Esophagus squamous epithelium (tissue), 5 donors: ENCODE results near the gene PRR3. TPM values are rescaled to one million over a fixed set of nuclear protein-coding genes. Genes with fewer than 3 reads are reported as not detected.
A peak's percentile ranks its signal among the peaks of the same experiment; 100 is the strongest.

Source experiments
- DNase-seq: peaks from one replicate; lab custom pipeline; 2025; lab: John Stamatoyannopoulos, UW
- H3K27ac ChIP-seq, 4 donors: fragments of 200-600 bp; sonication (generic); one replicate each; pipeline ENCODE4 v1.5.1; 2016 to 2019; ENCODE audit warnings: mild to moderate bottlenecking in 1 of 4
- H3K27me3 ChIP-seq, 4 donors: fragments of 200-600 bp; sonication (generic); 1 replicate in 3 of 4; 2 replicates in 1 of 4; pipeline versions ENCODE4 v1.5.1 to v1.6.0; 2017 to 2021; ENCODE audit warnings: antibody characterized with exemption in 1 of 4
- H3K36me3 ChIP-seq, 3 donors: fragments of 200-600 bp; sonication (generic); one replicate each; pipeline ENCODE4 v1.5.1; 2016 to 2019
- H3K4me1 ChIP-seq, 3 donors: fragments of 200-600 bp; sonication (generic); one replicate each; pipeline ENCODE4 v1.5.1; 2017 to 2019
- H3K4me3 ChIP-seq, 4 donors: fragments of 200-600 bp; sonication (generic); 1 replicate in 3 of 4; 2 replicates in 1 of 4; pipeline ENCODE4 v1.5.1; 2016 to 2019; ENCODE audit warnings: mild to moderate bottlenecking in 2 of 4, moderate library complexity in 1 of 4
- H3K9me3 ChIP-seq, 3 donors: fragments of 200-600 bp; sonication (generic); one replicate each; pipeline ENCODE4 v1.5.1; 2016 to 2019
- POLR2A ChIP-seq, 4 donors: fragments of 450-650 bp; IDR thresholded peaks; one replicate each; pipeline ENCODE4 v1.6.1; 2017; ENCODE audit warnings: antibody characterized with exemption in 4 of 4, mild to moderate bottlenecking in 4 of 4, moderate library complexity in 3 of 4
- WGBS, 2 donors: methylation state at CpG; one replicate each; pipeline ENCODE4 v1.1.5; 2018; 5-methylcytosine and 5-hydroxymethylcytosine counted together
- intact Hi-C: fragments of 100-400 bp; cut with DNase I; formaldehyde crosslinking; loops from one replicate; pipeline ENCODE4 v1.15.0; 2022
- total RNA-seq, 4 donors: library from RNA; depleted of rRNA; stranded (reverse); fragments of >200 nt; gene quantifications; one replicate each; pipeline ENCODE4 v1.1.0, GENCODE V29; 2016
- TF ChIP-seq, protein P1 (sequence below), 6 experiments: fragments of 450-650 bp in 4 of 6; fragments of 200-600 bp in 2 of 6; sonication (generic) in 2 of 6; IDR thresholded peaks; one replicate each; pipeline ENCODE4 v1.5.1; 2016 to 2019; ENCODE audit warnings: antibody characterized with exemption in 6 of 6, mild to moderate bottlenecking in 4 of 6, moderate library complexity in 4 of 6
- donor health status: DM: yes; HTN: yes; CAD: no.

Gene PRR3
- total RNA-seq, 4 donors from 2014 or later, result 3.2 to 11.6 (median 5.8) TPM

DNA sequence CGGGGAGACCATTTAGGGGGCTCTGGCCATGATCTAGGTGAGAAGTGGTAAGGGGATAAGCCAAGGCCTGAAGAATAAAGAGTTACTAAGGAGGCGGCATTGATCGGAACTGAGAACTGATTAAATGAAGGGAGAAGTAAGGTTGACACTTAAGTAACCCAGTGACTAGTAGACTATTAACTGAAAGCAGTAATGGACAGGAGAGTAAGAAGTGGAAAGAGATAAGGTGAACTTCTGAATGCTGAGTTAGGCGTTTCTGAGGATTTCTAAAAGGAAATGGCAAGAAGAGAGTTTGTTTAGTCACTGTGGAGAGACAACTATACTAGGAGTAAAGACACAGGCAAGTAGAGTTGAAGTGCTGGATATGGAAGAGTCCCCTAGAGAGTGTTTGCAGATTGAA, 16.0 kb downstream of the PRR3 start:
- peaks cover 5 to 28% (median 8%) of the 10 kb centered on the region in 3 donors for H3K36me3 ChIP-seq
- no peak for DNase-seq
- no peaks in the 10 kb centered on the region for H3K9me3 ChIP-seq
- no peak overlapping the region for H3K4me3 ChIP-seq
- 55 to 57% methylated on average over 4 of the region's 4 CpGs for WGBS, 2 donors
- TF ChIP-seq, protein P1, sequence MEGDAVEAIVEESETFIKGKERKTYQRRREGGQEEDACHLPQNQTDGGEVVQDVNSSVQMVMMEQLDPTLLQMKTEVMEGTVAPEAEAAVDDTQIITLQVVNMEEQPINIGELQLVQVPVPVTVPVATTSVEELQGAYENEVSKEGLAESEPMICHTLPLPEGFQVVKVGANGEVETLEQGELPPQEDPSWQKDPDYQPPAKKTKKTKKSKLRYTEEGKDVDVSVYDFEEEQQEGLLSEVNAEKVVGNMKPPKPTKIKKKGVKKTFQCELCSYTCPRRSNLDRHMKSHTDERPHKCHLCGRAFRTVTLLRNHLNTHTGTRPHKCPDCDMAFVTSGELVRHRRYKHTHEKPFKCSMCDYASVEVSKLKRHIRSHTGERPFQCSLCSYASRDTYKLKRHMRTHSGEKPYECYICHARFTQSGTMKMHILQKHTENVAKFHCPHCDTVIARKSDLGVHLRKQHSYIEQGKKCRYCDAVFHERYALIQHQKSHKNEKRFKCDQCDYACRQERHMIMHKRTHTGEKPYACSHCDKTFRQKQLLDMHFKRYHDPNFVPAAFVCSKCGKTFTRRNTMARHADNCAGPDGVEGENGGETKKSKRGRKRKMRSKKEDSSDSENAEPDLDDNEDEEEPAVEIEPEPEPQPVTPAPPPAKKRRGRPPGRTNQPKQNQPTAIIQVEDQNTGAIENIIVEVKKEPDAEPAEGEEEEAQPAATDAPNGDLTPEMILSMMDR (IDR thresholded peaks at IDR 0.05), result no peak
- no peak for TF ChIP-seq POLR2A (IDR thresholded peaks at IDR 0.05)
- peaks cover 18 to 66% (median 24%) of the 10 kb centered on the region in 3 donors for H3K4me1 ChIP-seq
- H3K27ac ChIP-seq, result peak overlapping the region in 1 of 4 donors; percentile 95
- no peaks in the 10 kb centered on the region for H3K27me3 ChIP-seq
- intact Hi-C loops, result no loop called here

DNA sequence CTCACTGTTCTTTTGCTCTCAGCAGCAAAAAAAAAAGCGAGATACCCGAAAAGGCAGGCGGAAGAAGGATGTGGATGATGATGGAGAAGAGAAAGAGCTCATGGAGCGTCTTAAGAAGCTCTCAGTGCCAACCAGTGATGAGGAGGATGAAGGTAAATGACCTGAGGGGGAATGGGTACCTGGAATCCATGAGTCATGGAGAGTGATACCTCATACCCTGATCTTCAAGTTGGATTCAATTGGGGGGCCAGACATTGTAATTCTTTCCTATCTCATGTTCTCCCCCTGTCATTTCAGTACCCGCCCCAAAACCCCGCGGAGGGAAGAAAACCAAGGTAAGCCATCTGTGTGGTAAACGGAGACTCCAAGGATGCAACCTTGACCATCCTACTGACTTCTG, 21.0 kb downstream of the PRR3 start:
- peaks cover 5 to 28% (median 7%) of the 10 kb centered on the region in 3 donors for H3K4me1 ChIP-seq
- no peak for DNase-seq
- 85 to 95% methylated on average over 5 to 8 of the region's 8 CpGs for WGBS, 2 donors
- H3K36me3 ChIP-seq, result peaks cover 32 to 77% (median 52%) of the 10 kb centered on the region in 3 donors
- H3K27me3 ChIP-seq, result no peaks in the 10 kb centered on the region
- no peak overlapping the region for H3K4me3 ChIP-seq
- intact Hi-C loops, result no loop called here
- H3K9me3 ChIP-seq, result no peaks in the 10 kb centered on the region
- TF ChIP-seq, protein P1 (IDR thresholded peaks at IDR 0.05), result no peak
- no peak for TF ChIP-seq POLR2A (IDR thresholded peaks at IDR 0.05)
- H3K27ac ChIP-seq, result no peak overlapping the region

DNA sequence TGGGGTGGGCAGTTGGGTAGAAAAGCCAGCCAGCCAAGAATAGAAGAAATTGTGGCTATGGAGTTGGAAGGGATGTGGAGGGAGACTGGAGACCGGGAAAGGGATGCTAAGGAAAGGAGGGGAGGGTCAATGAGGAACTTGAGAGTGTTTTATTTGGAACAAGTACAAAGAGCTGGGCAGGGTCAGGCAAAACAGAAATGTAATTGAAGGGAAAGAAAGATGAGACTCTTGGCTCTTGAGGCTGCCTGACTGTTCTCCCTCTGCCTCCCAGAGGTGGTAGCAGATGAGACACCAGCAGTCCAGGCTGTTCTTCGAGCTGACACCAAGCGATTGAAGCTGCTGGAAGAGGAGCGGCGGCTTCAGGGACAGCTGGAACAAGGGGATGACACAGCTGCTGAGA, 26.8 kb downstream of the PRR3 start:
- peaks cover 0 to 2% (median 0%) of the 10 kb centered on the region in 3 donors for H3K4me1 ChIP-seq
- peaks cover 56 to 100% (median 84%) of the 10 kb centered on the region in 3 donors for H3K36me3 ChIP-seq
- WGBS, 2 donors, result 84 to 89% methylated on average over 5 of the region's 5 CpGs
- H3K4me3 ChIP-seq, result no peak overlapping the region
- intact Hi-C loops, result no loop called here
- DNase-seq, result no peak
- H3K9me3 ChIP-seq, result no peaks in the 10 kb centered on the region
- H3K27me3 ChIP-seq, result no peaks in the 10 kb centered on the region
- TF ChIP-seq, protein P1 (IDR thresholded peaks at IDR 0.05), result no peak
- TF ChIP-seq POLR2A (IDR thresholded peaks at IDR 0.05), result no peak
- H3K27ac ChIP-seq, result no peak overlapping the region

DNA sequence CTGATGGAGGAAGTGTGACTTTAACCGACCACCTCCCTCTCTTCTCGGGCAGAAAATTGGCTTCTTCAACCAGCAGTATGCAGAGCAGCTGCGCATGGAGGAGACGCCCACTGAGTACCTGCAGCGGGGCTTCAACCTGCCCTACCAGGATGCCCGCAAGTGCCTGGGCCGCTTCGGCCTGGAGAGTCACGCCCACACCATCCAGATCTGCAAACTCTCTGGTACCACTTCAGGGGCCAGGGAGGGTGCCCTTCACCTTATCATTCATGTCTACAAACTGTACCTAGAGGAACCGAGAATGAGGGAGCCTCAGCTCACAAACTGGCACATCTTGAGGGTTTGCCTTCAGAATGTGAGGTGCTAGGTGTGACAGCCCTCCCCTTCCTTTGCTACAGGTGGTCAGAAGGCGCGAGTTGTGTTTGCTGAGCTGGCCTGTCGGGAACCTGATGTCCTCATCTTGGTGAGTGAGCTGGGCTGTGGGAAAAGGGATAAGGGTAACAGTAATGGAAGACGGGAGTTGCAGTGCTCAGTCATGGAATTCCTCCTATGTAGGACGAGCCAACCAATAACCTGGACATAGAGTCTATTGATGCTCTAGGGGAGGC, 32.8 kb downstream of the PRR3 start:
- no peaks in the 10 kb centered on the region for H3K27me3 ChIP-seq
- WGBS, 2 donors, result 77 to 84% methylated on average over 12 to 14 of the region's 15 CpGs
- H3K4me1 ChIP-seq, result peaks cover 19 to 41% (median 19%) of the 10 kb centered on the region in 3 donors
- intact Hi-C loops, result loop anchor here (10.0 kb wide), 1 partner anchor 45 kb away; no protein-coding TSS in a partner anchor
- no peaks in the 10 kb centered on the region for H3K9me3 ChIP-seq
- no peak overlapping the region for H3K4me3 ChIP-seq
- DNase-seq, result no peak
- peaks cover 28 to 100% (median 54%) of the 10 kb centered on the region in 3 donors for H3K36me3 ChIP-seq
- TF ChIP-seq, protein P1 (IDR thresholded peaks at IDR 0.05), result no peak
- no peak for TF ChIP-seq POLR2A (IDR thresholded peaks at IDR 0.05)
- H3K27ac ChIP-seq, result peak overlapping the region; percentile 80 to 85 (median 83)

DNA sequence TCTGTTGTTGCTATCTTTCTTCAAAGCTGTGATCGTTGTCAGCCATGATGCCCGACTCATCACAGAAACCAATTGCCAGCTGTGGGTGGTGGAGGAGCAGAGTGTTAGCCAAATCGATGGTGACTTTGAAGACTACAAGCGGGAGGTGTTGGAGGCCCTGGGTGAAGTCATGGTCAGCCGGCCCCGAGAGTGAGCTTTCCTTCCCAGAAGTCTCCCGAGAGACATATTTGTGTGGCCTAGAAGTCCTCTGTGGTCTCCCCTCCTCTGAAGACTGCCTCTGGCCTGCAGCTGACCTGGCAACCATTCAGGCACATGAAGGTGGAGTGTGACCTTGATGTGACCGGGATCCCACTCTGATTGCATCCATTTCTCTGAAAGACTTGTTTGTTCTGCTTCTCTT, 33.4 kb downstream of the PRR3 start:
- Histone ChIP-seq H3K27ac (peak overlapping the region; percentile 80 to 85 (median 83)), H3K9me3 (no peaks in the 10 kb centered on the region), H3K36me3 (peaks cover 21 to 97% (median 48%) of the 10 kb centered on the region in 3 donors), H3K4me1 (peaks cover 19 to 47% (median 19%) of the 10 kb centered on the region in 3 donors), H3K27me3 (no peaks in the 10 kb centered on the region), H3K4me3 (no peak overlapping the region)
- no peak for DNase-seq
- intact Hi-C loops, result loop anchor here (10.0 kb wide), 1 partner anchor 46 kb away; no protein-coding TSS in a partner anchor
- no peak for TF ChIP-seq POLR2A (IDR thresholded peaks at IDR 0.05)
- TF ChIP-seq, protein P1 (IDR thresholded peaks at IDR 0.05), result no peak
- 43% methylated on average over 8 of the region's 8 CpGs; no CpG with 5 or more reads in 1 of the 2 donors for WGBS, 2 donors
